Neural progenitor cell (in vitro differentiated cells): ENCODE results near the gene CELF4. TPM values are rescaled to one million over a fixed set of nuclear protein-coding genes. Genes with fewer than 3 reads are reported as not detected.
A peak's percentile ranks its signal among the peaks of the same experiment; 100 is the strongest.

ENCODE experiments used
- DNase-seq: peaks from one replicate; pipeline ENCODE4 v3.0.0-alpha.2; 2016; ENCODE audit warnings: low spot score
- H2AFZ ChIP-seq: fragments of 200-600 bp; sonication (generic); replicated peaks from 2 replicates; pipeline ENCODE4 v1.6.1; 2016; ENCODE audit warnings: antibody characterized with exemption
- H3F3A ChIP-seq: fragments of 200-600 bp; sonication (generic); 2 replicates; pipeline ENCODE4 v1.6.1; 2016; ENCODE audit warnings: antibody characterized with exemption, low read depth
- H3K27ac ChIP-seq: fragments of 200-600 bp; sonication (generic); 2 replicates; pipeline ENCODE4 v1.5.1; 2016; ENCODE audit warnings: mild to moderate bottlenecking
- H3K27me3 ChIP-seq: fragments of 200-600 bp; sonication (generic); 2 replicates; pipeline ENCODE4 v1.6.1; 2016; ENCODE audit warnings: mild to moderate bottlenecking, moderate library complexity
- H3K36me3 ChIP-seq: fragments of 200-600 bp; sonication (generic); 2 replicates; pipeline ENCODE4 v1.5.1; 2016
- H3K4me1 ChIP-seq: fragments of 200-600 bp; sonication (generic); 2 replicates; pipeline ENCODE4 v1.6.1; 2016; ENCODE audit warnings: mixed run types
- H3K4me2 ChIP-seq: fragments of 200-600 bp; sonication (generic); 2 replicates; pipeline ENCODE4 v1.6.1; 2016
- H3K4me3 ChIP-seq: fragments of 200-600 bp; sonication (generic); 2 replicates; pipeline ENCODE4 v1.5.1; 2016
- H3K79me2 ChIP-seq: fragments of 200-600 bp; sonication (generic); 2 replicates; pipeline ENCODE4 v1.6.1; 2016; ENCODE audit warnings: low read depth
- H3K9ac ChIP-seq: fragments of 200-600 bp; sonication (generic); 2 replicates; pipeline ENCODE4 v1.6.1; 2016
- H3K9me3 ChIP-seq: fragments of 200-600 bp; sonication (generic); 2 replicates; pipeline ENCODE4 v1.5.1; 2016; ENCODE audit warnings: low read depth
- H4K20me1 ChIP-seq: fragments of 200-600 bp; sonication (generic); 2 replicates; pipeline ENCODE4 v1.6.1; 2016; ENCODE audit warnings: low read depth
- H3K27ac Mint-ChIP-seq: 3 replicates; pipeline ENCODE4 v1.8.0; 2021; ENCODE audit warnings: mixed read lengths
- H3K27me3 Mint-ChIP-seq: 2 replicates; pipeline ENCODE4 v1.8.0; 2022; ENCODE audit warnings: low read depth, mild to moderate bottlenecking, inconsistent platforms, moderate library complexity, mixed read lengths; ENCODE audit not compliant: insufficient read depth
- H3K36me3 Mint-ChIP-seq: 3 replicates; pipeline ENCODE4 v1.8.0; 2021; ENCODE audit warnings: mixed read lengths
- H3K4me1 Mint-ChIP-seq: 3 replicates; pipeline ENCODE4 v1.8.0; 2021; ENCODE audit warnings: mixed read lengths
- H3K4me3 Mint-ChIP-seq: 3 replicates; pipeline ENCODE4 v1.8.0; 2021; ENCODE audit warnings: mild to moderate bottlenecking, moderate library complexity, mixed read lengths
- H3K9me3 Mint-ChIP-seq: 3 replicates; pipeline ENCODE4 v1.8.0; 2020; ENCODE audit warnings: mixed read lengths
- CTCF ChIP-seq: fragments of 200-600 bp; sonication (generic); IDR thresholded peaks from 2 replicates; pipeline ENCODE4 v1.5.1; 2017; ENCODE audit warnings: antibody characterized with exemption, mild to moderate bottlenecking
- EZH2 ChIP-seq: fragments of 200-600 bp; sonication (generic); IDR thresholded peaks from 2 replicates; pipeline ENCODE4 v1.6.1; 2017; ENCODE audit warnings: antibody characterized with exemption, mild to moderate bottlenecking, moderate library complexity
- EZH2phosphoT487 ChIP-seq: fragments of 200-600 bp; sonication (generic); IDR thresholded peaks from 2 replicates; pipeline ENCODE4 v1.6.1; 2017; ENCODE audit warnings: antibody characterized with exemption
- total RNA-seq: library from RNA; depleted of rRNA; stranded (reverse); fragments of >200 nt; gene quantifications from 2 replicates; pipeline ENCODE4 v1.2.3, GENCODE V29; 2015; ENCODE audit warnings: low replicate concordance

CELF4 gene
- total RNA-seq, 1 donor from 2014 or later, result 1.8 TPM

GRCh38 chr18:37452682-37453385, 112.8 kb downstream of the CELF4 start:
- no peak overlapping the region for H3K4me2 ChIP-seq
- H3K27me3 ChIP-seq, result no peaks in the 10 kb centered on the region
- H3F3A ChIP-seq, result peaks cover 2% of the 10 kb centered on the region
- H3K4me3 ChIP-seq, result no peak overlapping the region
- H3K27ac Mint-ChIP-seq, result peak overlapping the region; percentile 68
- no peaks in the 10 kb centered on the region for H3K36me3 Mint-ChIP-seq
- H3K9ac ChIP-seq, result no peak overlapping the region
- H3K36me3 ChIP-seq, result no peaks in the 10 kb centered on the region
- DNase-seq, result no peak
- no peaks in the 10 kb centered on the region for H3K79me2 ChIP-seq
- no peak overlapping the region for H2AFZ ChIP-seq
- H3K27me3 Mint-ChIP-seq, result peaks cover 19% of the 10 kb centered on the region
- H3K4me1 Mint-ChIP-seq, result peaks cover 46% of the 10 kb centered on the region
- H3K4me3 Mint-ChIP-seq, result no peak overlapping the region
- peaks cover 30% of the 10 kb centered on the region for H3K4me1 ChIP-seq
- TF ChIP-seq EZH2 (no peak), EZH2phosphoT487 (no peak), CTCF (no peak)
- no peak overlapping the region for H3K27ac ChIP-seq
- H4K20me1 ChIP-seq, result no peaks in the 10 kb centered on the region
- H3K9me3 ChIP-seq, result no peaks in the 10 kb centered on the region
- no peaks in the 10 kb centered on the region for H3K9me3 Mint-ChIP-seq

- no peak overlapping the region for H3K4me3 ChIP-seq
- no peaks in the 10 kb centered on the region for H3K36me3 Mint-ChIP-seq
- H3K4me1 ChIP-seq, result peaks cover 23% of the 10 kb centered on the region
- no peak overlapping the region for H3K4me3 Mint-ChIP-seq
- H3K9ac ChIP-seq, result no peak overlapping the region
- H4K20me1 ChIP-seq, result no peaks in the 10 kb centered on the region
- H3K27ac Mint-ChIP-seq, result no peak overlapping the region
- no peaks in the 10 kb centered on the region for H3K79me2 ChIP-seq
- no peak for DNase-seq
- no peaks in the 10 kb centered on the region for H3K9me3 ChIP-seq
- H3K4me1 Mint-ChIP-seq, result peaks cover 39% of the 10 kb centered on the region
- no peak overlapping the region for H2AFZ ChIP-seq
- peaks cover 19% of the 10 kb centered on the region for H3K27me3 Mint-ChIP-seq
- TF ChIP-seq EZH2 (no peak), EZH2phosphoT487 (no peak), CTCF (no peak)
- H3K4me2 ChIP-seq, result no peak overlapping the region
- H3K27ac ChIP-seq, result no peak overlapping the region
- H3K36me3 ChIP-seq, result no peaks in the 10 kb centered on the region
- H3K9me3 Mint-ChIP-seq, result no peaks in the 10 kb centered on the region
- no peaks in the 10 kb centered on the region for H3F3A ChIP-seq
- no peaks in the 10 kb centered on the region for H3K27me3 ChIP-seq
Observed at GRCh38 chr18:37452015-37452414, 113.6 kb downstream of the CELF4 start.

GRCh38 chr18:37451239-37451825, 114.3 kb downstream of the CELF4 start:
- Histone ChIP-seq H3K4me2 (peak overlapping the region; percentile 53), H3K79me2 (no peaks in the 10 kb centered on the region), H4K20me1 (no peaks in the 10 kb centered on the region), H3K27ac (no peak overlapping the region), H3F3A (no peaks in the 10 kb centered on the region), H3K4me1 (peaks cover 18% of the 10 kb centered on the region), H3K9me3 (no peaks in the 10 kb centered on the region), H3K9ac (no peak overlapping the region), H2AFZ (no peak overlapping the region), H3K27me3 (no peaks in the 10 kb centered on the region), H3K36me3 (no peaks in the 10 kb centered on the region), H3K4me3 (no peak overlapping the region)
- no peak for DNase-seq
- peak overlapping the region; percentile 56 for H3K4me3 Mint-ChIP-seq
- H3K9me3 Mint-ChIP-seq, result no peaks in the 10 kb centered on the region
- H3K27me3 Mint-ChIP-seq, result peaks cover 20% of the 10 kb centered on the region
- H3K4me1 Mint-ChIP-seq, result peaks cover 39% of the 10 kb centered on the region
- H3K36me3 Mint-ChIP-seq, result no peaks in the 10 kb centered on the region
- H3K27ac Mint-ChIP-seq, result peak overlapping the region; percentile 92
- TF ChIP-seq EZH2phosphoT487 (no peak), EZH2 (no peak), CTCF (no peak)
